NCI-H446 treated with DMSO at 0.1 percent for 48 hours (cell line): ENCODE measurements around the gene ZC2HC1B.

ENCODE experiments used
- DNase-seq: peaks from one replicate; lab custom pipeline; 2025; lab: John Stamatoyannopoulos, UW

The ZC2HC1B gene

GRCh38 chr6:143963158-143963919 lies 99.1 kb downstream of the ZC2HC1B start:
- DNase-seq, result no peak

GRCh38 chr6:143964674-143965081 lies 100.4 kb downstream of the ZC2HC1B start:
- DNase-seq, result no peak

- no peak for DNase-seq
These were observed 101.4 kb downstream of the ZC2HC1B start for GRCh38 chr6:143965503-143966171.

GRCh38 chr6:143966312-143966711 lies 102.0 kb downstream of the ZC2HC1B start:
- DNase-seq, result no peak

GRCh38 chr6:143967706-143968376 lies 103.6 kb downstream of the ZC2HC1B start:
- no peak for DNase-seq

- no peak for DNase-seq
These were observed 104.8 kb downstream of the ZC2HC1B start for GRCh38 chr6:143969077-143969476.

- DNase-seq, result no peak
These were observed 106.4 kb downstream of the ZC2HC1B start for GRCh38 chr6:143970456-143971218.

- no peak for DNase-seq
These were observed 107.4 kb downstream of the ZC2HC1B start for GRCh38 chr6:143971482-143972205.

GRCh38 chr6:143973097-143973966 lies 109.1 kb downstream of the ZC2HC1B start:
- no peak for DNase-seq

- no peak for DNase-seq
These were observed 109.8 kb downstream of the ZC2HC1B start for GRCh38 chr6:143974089-143974488.

GRCh38 chr6:143976806-143977349 lies 112.6 kb downstream of the ZC2HC1B start:
- no peak for DNase-seq

- no peak for DNase-seq
These were observed 116.6 kb downstream of the ZC2HC1B start for GRCh38 chr6:143980921-143981320.

GRCh38 chr6:143982968-143983367 lies 118.7 kb downstream of the ZC2HC1B start:
- DNase-seq, result no peak

GRCh38 chr6:143984666-143985065 lies 120.4 kb downstream of the ZC2HC1B start:
- no peak for DNase-seq

GRCh38 chr6:143986463-143987065 lies 122.3 kb downstream of the ZC2HC1B start:
- no peak for DNase-seq
